GM13977 (cell line): ENCODE measurements around the gene EPB41L1.
"Not testable (repeated sequence)": the region's sequence is repeated elsewhere in the genome, so short reads cannot be mapped to it uniquely, and the experiment has no call there.

ENCODE experiments used
- DNase-seq: peaks from one replicate; pipeline ENCODE4 v3.0.0; 2012; ENCODE audit warnings: low spot score
- in situ Hi-C: fragments of 300-500 bp; cut with MboI; formaldehyde crosslinking; loops from one replicate; pipeline ENCODE4 v1.12.0; 2022; ENCODE audit warnings: low sequenced_read_pairs, low pct_unique_long_range_greater_than_20kb, mixed read lengths, inconsistent platforms; ENCODE audit not compliant: unreplicated experiment
- TF ChIP-seq, protein P1 (sequence below): IDR thresholded peaks from 2 replicates; pipeline ENCODE4 v1.5.1; 2012; ENCODE audit warnings: mild to moderate bottlenecking, control low read depth; ENCODE audit not compliant: insufficient read depth; ENCODE audit errors: extremely low read depth, missing control alignments

Gene EPB41L1

DNA sequence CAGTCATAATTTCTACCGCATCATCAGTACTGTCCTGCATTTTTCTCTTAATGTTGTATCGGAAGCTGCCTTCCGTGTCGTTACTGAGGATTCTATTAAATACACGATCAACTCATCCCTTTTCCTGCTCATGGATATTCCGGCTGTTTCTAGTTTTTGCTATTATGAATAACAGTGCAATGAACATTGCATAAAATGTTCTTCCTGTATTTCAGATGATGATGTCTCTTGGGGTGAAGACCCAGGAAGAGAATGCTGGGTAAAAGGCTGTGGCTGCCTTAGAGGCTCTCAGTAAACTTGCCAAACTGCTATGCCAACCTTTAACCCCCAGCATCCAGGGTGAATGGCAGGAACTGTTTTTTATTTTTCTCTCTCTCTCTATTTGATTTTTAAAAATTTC lies 24.1 kb upstream of the EPB41L1 start:
- TF ChIP-seq, protein P1, sequence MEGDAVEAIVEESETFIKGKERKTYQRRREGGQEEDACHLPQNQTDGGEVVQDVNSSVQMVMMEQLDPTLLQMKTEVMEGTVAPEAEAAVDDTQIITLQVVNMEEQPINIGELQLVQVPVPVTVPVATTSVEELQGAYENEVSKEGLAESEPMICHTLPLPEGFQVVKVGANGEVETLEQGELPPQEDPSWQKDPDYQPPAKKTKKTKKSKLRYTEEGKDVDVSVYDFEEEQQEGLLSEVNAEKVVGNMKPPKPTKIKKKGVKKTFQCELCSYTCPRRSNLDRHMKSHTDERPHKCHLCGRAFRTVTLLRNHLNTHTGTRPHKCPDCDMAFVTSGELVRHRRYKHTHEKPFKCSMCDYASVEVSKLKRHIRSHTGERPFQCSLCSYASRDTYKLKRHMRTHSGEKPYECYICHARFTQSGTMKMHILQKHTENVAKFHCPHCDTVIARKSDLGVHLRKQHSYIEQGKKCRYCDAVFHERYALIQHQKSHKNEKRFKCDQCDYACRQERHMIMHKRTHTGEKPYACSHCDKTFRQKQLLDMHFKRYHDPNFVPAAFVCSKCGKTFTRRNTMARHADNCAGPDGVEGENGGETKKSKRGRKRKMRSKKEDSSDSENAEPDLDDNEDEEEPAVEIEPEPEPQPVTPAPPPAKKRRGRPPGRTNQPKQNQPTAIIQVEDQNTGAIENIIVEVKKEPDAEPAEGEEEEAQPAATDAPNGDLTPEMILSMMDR, result no peak
- in situ Hi-C loops, result no loop called here
- no peak for DNase-seq

DNA sequence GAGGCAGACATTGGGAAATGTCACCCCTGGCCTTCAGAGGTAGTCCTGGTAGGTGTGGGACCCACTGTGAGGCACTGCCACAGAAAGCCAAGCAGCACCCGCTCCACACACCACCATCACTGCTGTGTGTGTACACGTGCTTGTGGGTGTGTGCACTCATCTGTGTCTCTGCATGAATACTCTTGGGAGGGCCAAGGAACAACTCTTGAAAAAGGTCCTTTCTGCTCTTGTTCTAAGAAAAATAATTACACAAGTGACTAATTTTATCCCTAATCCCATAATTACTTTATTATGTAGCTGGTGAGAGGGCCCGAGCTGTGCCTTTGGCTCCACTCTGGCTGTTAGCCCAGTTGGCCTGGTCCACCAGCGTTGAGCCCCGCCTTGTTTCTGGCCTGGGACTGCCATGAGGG lies 21.7 kb upstream of the EPB41L1 start:
- in situ Hi-C loops, result no loop called here
- DNase-seq, result no peak
- TF ChIP-seq, protein P1, result no peak

DNA sequence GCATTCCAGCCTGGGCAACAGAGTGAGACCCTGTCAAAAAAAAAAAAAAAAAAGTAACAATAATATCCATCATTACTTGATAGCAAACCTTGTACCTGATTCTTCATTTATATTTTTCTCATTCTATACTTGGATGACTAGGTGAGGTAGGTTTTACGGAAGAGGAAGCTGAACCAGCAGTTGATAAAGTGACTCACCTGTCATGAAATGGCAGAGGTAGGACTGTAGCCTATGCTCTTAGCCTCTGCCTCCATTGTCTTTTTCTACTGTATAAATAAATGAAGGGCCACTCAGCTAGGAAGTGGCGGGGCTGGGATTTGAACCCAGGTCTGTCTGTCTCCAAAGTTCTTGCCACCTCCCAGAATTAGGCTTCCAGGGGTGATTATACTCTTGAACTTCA lies 20.7 kb upstream of the EPB41L1 start:
- no peak for DNase-seq
- in situ Hi-C loops, result no loop called here
- TF ChIP-seq, protein P1, result no peak

DNA sequence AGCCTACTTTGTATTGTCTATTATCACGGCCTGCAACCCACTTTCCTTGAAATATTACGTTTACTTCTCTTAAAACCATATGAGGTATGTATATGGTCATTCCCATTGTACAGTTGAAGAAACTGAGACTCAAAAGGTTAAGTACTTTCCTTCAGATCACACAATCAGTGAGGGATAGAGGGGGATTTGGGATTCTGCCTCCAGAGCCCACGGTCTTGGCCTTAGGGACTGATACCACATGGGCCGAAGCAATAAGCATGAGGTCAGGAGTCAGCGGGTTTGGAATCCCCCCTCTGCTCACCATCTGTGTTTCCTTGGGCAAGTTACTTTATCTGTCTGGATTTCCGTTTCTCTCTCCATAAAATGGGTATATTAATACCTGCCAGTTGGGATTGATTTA lies 19.4 kb upstream of the EPB41L1 start:
- TF ChIP-seq, protein P1, result no peak
- no peak for DNase-seq
- in situ Hi-C loops, result loop anchor here (5.0 kb wide), 1 partner anchor 138 kb away; no protein-coding TSS in a partner anchor

DNA sequence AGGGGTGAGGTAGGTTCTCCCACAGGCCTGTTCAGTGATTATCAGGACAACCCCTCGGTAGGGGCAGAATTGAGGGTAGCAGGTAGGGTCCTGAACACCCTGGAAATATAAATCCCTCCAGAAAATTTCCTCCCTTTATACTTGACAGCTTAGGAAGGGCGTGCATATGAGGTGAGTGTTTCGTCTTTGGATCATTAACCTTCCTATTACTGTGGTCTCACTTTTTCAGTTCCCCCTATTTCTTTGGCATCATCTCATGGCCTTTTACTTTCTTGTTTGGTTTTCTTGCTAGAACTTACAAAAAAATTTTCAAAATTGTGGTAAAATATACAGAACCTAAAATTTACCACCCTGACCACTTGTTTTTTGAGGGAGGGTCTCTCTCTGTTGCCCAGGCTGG lies 18.7 kb upstream of the EPB41L1 start:
- in situ Hi-C loops, result loop anchor here (5.0 kb wide), 1 partner anchor 139 kb away; no protein-coding TSS in a partner anchor
- TF ChIP-seq, protein P1, result no peak
- no peak for DNase-seq

DNA sequence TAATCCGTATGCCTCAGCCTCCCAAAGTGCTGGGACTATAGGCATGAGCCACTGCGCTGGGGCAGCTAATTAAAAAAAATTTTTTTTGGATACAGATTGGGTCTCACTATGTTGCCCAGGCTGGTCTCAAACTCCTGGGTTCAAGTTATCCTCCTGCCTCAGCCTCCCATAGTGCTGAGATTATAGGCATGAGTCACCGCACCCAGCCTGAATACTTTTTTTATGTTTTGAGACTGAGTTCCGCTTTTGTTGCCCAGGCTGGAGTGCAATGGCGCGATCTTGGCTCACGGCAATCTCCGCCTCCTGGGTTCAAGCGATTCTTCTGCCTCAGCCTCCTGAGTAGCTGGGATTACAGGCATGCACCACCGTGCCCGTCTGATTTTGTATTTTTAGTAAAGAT lies 17.2 kb upstream of the EPB41L1 start:
- in situ Hi-C loops, result loop anchor here (5.0 kb wide), 1 partner anchor 140 kb away; no protein-coding TSS in a partner anchor

DNA sequence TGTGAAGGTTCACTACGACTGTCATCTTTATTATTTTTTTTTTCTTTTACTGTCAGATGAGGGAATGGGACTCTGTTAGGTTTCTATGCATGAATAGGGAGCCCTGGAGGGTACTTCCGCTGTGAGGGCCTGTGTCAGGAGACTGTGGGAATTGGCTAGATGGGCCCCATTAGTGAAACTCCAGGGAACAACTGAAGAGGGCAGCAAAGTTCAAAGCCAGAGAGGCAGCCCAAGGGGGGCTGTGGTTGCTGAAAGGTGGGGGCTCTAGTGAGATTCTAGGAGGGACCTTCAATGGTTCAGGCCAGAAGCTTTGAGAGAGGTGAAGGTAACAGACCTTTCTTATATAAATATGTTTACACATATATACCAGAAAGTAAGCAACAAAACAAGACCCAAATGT lies 13.2 kb upstream of the EPB41L1 start:
- TF ChIP-seq, protein P1, result peak; percentile 11
- DNase-seq, result no peak
- in situ Hi-C loops, result no loop called here

More for the DNA sequence above, 17.2 kb upstream of the EPB41L1 start:
- not testable (repeated sequence) for DNase-seq
